Measurements from ENCODE around the gene ACSS2.

The ACSS2 gene

DNA sequence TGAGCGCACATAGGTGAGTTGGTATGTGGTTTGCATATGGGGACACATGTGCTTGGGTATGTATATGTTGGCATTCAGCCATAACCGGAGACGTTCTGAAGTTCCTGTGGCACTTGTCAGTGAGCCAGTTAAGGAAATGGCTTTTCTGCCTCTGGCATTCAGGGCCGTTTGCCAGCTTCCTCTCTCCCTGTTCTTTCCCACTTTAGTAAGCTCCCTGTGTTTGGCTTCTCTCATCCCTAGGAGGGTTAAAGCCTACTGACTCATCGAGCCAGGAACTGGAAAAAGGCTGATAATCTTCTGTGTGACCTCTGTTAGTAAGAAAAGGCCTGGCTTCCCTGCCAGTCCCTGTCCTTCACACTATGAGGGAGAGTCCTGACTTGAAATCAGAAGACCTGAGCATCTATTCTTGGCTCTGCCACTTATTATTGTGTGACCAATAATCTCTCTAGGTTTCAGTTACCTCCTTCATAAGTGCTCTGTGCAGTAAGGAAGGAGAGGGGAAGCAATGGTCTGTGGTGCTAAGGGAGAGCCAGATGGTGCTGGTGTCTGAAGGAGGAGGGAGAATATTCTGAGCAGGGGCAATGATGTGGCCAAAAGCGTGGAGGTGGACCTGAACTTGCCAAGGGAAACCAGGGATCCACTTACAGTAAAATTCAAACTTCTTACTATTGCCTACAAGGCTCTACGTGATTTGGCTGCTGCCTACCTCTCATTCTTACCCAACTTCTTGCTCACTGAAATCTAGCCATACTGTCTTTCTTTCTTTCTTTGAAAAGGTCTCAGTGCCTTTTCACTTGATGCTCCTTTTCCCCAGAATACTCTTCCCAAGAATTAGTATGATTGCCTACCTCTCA, 31.4 kb downstream of the ACSS2 start:
- DNase-seq (ENCODE audit: low spot score) = peak; percentile 95

DNA sequence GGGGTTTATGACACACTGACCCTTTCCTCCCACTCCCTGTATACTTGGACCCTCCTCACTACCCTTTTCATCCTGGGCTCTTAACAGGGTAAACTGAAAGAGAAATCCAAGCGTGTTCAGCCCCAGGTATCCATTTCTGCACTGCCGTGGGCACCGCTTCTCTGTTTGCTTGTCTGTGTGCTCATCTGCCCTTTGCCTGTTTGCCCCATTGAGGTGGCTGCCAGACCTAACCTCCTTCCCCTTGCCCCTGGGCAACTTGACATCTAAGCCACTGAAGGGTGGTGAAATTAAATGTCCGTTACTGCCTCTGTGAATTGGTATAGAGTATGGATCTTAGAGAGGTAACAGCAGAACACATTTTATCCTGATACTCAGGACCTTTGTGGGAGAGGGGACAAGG, 38.7 kb downstream of the ACSS2 start:
- no peak for DNase-seq (ENCODE audit: low spot score)

DNA sequence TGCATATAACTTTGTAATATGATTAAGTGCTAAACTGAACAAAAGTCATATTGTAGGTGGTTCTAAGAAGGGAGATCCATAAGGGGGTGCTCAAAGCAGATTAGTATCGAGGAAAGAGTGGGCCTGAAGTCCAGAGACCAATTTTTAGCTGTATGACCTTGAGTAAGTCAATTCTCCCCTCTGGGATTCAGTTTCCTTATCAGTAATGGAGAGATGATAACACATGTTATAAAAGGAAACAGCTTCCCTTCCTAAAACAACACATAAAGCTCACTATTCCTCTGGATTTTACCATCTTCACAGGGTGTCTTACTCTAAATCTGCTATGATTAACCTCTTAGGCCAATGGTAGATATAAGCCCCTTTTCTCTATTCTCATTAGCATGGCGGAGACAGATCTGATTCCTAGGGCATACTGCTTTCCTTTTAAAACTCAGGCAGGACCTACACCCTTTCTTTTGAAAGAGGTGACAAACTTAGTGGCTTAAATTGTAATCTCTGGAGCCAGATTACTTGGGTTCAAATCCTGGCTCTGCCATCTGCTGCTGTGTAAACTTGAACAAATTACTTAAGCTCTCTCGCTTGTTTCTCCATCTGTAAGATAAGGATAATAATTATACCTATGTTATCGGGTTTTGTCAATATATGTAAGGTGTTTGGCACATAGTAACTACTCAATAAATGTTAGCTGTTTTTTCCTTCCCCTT, 39.5 kb downstream of the ACSS2 start:
- no peak for DNase-seq (ENCODE audit: low spot score)

DNA sequence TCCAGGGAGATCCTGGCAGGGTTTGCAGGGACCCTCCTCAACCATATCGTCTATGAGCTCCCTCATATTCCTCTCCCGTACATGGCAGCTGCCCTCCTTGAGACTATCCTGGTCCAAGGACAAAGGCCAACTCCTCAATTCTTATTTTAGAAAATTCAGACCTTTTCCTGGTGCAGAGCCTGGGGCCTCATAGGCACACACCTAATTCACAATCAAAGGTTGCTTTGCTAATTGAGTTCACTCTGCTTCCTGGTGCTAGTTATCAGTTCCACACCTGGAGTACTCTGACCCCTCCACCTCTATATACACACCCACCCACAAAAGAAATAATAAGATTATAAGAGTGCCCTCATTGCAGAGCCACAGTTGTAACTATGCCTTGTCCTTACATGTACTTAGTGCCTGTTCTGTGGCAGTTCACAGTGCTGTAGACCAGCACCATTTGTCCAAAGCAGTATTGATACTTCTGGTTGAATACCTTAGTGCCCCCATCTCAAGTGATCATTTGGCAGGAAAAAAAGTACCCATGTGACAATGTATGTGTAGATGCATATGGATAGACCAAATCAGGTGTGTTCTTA, 40.5 kb downstream of the ACSS2 start:
- no peak for DNase-seq (ENCODE audit: low spot score)

DNA sequence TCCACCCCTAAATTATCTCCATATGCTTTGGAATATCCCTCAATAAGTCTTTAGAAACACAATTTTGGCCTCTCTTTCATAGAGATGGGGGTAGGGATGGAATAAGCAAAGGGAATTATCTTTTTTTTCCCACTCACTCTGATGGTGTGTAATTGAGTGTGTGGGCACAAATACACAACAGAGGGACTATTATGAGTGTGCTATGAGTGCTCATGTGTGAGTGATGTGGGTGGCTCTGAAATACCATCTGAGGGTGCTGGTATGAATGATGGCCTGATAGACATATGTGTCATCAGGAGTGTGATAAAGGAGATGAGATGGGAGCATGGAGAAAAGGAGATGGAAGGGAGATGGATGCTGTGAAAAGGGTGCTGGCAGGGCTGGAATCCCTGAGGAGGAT, 43.6 kb downstream of the ACSS2 start:
- no peak for DNase-seq (ENCODE audit: low spot score)

DNA sequence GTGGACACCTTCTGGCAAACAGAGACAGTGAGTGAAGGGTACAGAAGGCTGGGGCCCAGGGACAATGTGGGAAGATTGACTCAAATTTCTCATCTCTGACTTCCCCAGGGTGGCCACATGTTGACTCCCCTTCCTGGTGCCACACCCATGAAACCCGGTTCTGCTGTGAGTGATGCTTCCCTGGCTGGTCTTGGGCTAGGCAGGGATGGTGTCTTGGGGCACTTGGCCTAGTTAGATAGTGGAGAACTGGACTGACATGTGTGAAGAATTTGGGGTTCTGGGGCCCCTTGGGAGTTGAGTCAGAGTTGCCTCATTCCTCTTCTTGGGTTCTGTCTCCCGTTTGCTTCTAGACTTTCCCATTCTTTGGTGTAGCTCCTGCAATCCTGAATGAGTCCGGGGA, 45.0 kb downstream of the ACSS2 start:
- peak; percentile 12 for DNase-seq (ENCODE audit: low spot score)

DNA sequence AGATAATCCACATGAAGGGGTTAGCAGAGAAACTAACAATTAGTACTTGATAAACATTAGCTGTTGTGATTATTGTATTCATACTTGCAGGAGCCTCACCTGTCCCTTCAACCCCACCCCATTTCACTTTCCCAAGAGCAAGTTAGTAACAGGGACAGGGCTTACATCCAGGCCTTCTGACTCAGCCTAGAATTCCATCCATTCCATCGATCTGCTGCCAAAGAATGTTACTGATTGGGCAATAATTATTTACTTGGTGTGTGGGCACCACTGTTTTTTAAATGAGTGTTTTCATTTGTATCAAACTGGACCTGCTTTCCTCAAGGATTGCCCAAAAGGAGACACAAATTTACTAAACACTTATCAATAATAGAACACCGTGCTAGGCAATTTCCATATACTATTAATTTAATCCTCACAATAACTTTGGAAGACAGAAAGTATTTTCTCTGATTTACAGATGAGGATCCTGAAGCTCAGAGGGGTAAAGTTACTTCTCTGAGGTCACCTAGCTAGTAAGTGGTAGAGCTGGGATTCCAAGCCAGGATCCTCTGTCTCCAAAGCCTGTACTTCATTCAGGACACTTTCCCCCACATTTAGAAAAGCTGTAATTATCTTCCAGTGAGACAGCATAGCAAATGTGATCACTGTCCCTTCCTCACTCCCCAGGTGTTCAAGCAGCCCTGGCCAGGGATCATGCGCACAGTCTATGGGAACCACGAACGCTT, 46.4 kb downstream of the ACSS2 start:
- DNase-seq (ENCODE audit: low spot score) = peak; percentile 89

DNA sequence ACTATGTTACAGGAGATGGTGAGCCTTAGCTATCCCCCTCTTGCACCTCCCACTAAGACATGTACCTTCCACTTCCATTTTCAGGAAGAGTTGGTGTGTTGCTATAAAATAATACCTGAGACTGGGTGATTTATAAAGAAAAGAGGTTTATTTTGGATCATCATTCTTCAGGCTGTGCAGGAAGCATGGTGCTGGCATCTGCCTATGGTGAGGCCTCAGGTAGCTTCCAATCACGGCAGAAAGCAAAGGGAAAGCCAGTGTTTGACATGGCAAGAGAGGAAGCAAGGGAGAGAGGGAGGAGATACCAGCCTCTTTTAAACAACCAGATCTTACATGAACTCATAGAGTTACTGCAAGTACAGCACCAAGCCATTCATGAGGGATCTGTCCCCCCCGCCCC, 47.0 kb downstream of the ACSS2 start:
- no peak for DNase-seq (ENCODE audit: low spot score)

DNA sequence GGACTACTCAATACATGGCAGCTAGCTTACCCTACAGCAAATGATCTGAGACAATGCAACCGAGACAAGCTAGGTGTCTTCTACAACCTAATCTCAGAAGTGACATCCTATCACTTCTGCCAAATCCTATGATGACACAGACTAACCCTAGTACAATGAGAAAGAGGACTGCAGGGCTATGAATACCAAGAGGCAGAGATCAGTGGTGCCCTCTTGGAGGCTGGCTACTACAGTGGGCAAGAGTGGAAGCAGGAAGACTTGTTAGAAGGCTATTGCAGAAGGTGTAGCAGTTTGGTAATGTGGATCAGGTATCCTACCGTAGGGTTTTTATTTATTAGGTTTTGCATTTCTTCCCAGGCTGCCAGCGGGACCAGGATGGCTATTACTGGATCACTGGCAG, 48.9 kb downstream of the ACSS2 start:
- no peak for DNase-seq (ENCODE audit: low spot score)

DNA sequence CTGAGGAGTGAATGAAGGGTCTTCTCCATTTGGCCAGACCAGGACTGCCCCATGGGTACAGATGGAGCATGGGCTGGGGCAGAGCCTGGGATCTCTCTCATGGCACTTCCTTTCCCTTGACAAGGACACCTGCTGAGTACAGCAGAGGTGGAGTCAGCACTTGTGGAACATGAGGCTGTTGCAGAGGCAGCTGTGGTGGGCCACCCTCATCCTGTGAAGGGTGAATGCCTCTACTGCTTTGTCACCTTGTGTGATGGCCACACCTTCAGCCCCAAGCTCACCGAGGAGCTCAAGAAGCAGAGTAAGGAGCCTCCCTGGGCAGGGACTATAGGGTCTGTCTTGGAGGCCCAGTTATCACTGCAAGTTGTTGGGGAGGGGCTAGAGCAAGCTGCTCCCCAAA, 49.6 kb downstream of the ACSS2 start:
- DNase-seq (ENCODE audit: low spot score) = no peak

DNA sequence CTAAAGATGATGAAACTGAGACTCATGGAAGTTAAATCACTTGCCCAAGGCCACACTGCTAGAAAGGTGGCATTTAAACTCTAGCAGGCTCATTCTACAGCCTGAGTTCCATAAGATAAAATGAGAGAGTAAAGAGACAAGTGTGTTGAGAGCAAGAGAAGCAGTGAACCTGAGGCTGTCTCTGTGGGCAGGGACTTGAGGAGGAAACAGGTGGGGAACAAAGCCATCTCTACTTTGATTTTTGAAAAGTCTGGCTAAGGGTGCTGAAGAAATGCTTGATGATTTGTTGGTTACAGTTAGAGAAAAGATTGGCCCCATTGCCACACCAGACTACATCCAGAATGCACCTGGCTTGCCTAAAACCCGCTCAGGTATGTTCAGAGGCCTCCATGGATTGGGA, 50.2 kb downstream of the ACSS2 start:
- no peak for DNase-seq (ENCODE audit: low spot score)

DNA sequence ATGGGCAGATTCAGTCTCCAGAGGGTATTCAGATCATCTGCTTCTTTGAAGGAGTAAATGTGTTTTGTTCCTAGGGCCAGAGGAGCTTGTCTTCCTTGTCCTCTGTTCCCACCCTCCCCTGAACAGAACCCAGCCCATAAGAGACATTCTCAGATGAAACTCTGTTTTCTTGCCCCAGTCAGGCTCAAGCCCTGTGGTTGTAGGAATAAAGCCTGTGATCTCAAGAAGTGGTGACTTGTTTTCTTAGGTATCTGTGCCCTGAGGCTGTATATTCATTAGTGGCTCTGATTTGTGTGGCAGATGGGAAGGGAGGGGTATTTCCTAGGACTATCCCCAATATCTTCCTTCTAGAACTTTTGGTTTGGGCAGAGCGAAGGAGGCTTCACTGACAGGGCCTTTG, 51.3 kb downstream of the ACSS2 start:
- DNase-seq (ENCODE audit: low spot score) = peak; percentile 19

DNA sequence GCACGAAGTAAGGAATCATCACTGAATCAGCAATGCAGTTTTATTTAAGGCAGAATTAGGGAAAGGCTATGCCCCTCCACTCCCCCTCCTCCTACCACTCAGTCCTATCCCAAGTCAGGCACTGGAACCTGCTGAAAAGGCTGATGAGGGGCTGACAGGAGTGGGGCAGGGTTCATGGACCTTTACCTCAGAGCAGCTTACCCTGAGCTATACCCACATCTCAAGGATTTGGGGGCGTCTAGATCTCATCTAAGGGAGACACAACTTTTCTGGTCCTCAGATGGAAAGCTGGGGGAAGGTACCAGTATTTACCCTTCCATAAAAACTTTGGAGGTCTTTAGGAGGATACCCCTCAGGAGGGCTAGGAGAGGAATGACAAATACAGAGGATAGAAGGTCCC, 52.0 kb downstream of the ACSS2 start:
- DNase-seq (ENCODE audit: low spot score) = no peak

DNA sequence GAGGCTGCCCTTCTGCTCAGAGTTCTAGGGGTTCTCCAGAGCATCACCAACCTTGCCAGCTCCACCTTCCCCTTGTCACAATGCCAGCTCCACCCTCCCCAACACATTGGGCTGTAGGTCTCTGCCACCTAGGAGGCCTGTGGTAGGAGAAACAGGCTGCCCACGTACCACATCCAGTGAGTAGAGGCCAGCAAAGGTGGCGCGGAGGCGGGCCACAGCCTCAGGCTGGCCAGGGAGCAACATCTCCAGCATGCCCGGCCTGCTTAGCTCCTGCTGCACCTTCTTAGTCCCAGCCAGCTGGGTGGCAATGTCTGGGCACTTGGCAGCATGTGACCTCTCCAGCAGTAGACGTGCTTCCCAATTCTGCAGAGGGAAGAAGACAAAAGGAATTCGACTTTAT, 55.4 kb downstream of the ACSS2 start:
- no peak for DNase-seq (ENCODE audit: low spot score)

DNA sequence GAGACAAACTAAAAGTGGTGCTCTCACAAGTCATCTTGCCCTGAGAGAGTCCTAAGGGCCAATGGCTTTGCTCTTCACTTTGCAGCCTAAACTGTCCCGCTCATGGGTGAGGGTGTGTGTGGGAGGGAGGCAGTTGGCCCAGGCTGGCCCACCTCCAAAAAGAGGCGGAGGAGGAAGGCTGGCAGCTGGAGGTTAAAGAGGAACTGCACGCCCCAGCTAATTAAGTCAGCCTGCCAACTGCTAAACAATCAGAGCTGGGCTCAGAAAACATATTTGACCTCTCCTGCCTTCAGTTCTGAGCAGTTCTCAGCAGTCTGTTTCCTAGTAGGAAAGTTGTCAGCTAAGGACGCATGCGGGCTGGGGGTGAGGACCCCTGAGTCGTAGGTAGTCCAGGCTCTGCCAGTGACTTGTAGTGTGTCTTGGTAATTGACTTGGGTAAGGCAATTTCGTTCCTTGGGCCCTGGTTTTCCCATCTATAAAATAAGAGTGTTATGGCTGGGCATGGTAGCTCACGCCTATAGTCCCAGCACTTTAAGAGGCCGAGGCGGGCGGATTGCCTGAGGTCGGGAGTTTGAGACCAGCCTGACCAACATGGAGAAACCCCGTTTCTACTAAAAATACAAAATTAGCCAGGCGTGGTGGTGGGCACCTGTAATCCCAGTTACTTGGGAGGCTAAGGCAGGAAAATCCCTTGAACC, 62.2 kb downstream of the ACSS2 start:
- DNase-seq (ENCODE audit: low spot score) = no peak

DNA sequence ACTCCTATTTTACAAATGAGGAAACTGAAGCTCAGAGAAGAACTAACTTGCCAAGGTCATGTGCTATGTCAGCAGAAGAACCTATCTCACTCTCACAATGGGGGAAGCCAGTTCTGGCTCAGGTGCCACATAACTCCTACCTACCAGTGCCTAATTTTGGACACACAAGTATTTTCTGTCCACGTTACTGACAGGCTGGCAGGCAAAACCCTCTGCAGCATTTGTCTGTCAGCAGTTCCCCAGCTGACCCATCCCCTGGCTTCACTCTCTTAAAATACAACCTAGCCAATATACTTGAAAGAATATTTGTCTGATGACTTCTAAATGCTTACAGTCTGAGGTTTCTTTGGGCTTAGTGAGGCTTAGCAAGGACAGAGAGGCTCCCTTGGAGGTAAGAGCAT, 63.7 kb downstream of the ACSS2 start:
- no peak for DNase-seq (ENCODE audit: low spot score)

DNA sequence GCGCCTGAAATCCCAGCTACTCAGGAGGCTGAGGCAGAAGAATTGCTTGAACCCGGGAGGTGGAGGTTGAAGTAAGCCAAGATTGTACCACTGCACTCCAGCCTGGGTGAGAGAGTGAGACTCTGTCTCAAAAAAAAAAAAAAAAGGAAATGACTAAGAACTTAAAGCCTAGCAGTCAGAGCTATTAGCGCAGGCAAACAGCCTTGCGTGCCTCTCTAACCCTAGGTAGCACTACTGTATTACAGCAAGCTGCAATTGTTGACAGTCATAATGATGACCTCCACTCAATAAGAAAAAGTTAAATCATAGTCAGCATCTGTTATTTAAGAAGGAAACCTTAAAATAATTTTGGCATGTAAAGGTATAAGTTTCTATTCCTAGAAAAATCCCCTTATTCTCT, 64.8 kb downstream of the ACSS2 start:
- no peak for DNase-seq (ENCODE audit: low spot score)

DNA sequence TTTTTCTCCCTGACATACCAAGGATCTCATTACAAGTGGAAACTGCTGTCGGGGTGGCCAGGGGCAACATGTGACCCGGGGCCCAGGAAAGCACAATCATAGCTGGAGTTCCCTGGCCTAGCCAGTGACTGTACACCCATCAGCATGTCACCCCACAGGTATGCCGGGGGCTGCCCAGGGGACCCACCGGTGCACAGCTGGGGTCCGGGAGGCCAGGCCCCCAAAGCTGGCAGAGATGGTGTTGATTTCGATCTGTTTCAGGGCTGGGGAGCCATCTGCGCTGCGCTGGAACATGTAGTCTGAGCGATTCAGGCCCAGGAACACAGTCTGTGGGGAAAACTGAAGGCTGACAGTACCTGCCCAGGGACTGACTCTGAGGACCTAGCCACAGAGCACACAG, 65.9 kb downstream of the ACSS2 start:
- no peak for DNase-seq (ENCODE audit: low spot score)

DNA sequence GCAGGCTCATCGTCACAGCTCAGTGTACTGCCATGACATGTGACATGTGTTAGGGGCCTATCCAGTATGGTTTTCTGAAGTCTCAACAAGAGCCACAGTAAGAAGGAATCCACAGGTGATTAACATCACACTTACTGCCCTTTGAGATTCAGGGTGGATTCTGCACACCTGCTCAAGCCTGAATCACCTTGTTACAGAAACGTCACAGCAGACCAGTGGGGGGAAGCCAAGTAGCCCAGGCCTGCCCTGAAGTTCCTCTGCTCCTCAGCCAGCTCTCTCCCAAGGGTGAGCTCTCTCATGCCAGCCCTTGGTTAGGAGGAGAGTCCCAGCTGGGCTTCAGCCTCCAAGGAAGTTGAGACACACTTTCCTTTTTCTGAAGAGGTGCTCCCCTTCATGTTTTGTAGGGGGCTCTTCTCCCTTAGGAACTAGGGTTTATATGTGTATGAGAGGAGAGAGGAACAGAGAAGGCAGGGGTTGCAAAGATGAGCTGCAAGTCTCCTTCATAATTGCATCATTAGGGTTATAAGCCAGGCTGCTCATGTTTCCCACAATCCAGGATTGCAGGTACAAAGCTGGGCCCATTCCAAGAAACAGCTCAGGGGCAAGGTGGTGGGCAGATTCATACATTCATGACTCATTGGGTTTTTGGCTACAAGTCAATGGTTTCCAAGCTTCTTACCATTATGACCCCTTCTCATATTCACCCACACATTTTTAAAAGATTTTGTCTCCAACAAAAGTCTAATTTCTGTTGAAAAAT, 67.6 kb downstream of the ACSS2 start:
- no peak for DNase-seq (ENCODE audit: low spot score)

DNA sequence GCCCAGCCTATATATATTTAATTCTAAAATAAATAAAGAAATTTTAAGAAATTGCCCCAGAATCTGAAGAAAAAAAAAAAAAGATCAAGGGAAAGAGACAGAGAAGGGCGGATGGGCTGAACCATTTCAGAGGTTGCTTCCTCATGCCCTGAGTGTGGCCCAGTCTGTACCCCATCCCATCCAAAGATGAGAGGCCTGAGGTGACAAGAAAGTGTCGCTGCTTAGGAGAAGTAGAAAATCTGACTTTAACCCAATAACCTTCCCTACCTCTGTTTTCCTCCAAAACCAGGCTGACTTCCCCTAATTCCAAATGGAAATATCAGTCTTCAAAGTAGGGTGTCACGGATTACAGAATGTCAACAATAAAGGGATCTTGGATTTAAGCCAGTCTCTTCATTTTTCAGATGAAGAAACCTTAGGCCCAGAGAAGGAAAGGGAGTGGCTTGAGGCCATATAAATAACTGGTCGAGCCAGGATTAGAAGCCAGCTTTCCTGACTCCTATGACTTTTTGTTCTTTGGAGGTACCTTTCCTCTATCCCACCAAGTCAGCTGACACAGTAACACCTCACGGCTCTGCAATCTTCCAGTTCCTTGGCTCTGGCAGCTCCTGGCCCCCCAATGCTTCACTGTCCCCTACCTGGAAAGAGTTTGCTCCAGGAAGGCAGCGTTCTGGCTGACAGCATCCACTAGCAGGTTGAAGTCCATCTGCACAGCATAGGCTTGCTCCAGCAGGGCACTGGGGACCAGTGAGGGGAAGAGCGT, 69.1 kb downstream of the ACSS2 start:
- DNase-seq (ENCODE audit: low spot score) = no peak

DNA sequence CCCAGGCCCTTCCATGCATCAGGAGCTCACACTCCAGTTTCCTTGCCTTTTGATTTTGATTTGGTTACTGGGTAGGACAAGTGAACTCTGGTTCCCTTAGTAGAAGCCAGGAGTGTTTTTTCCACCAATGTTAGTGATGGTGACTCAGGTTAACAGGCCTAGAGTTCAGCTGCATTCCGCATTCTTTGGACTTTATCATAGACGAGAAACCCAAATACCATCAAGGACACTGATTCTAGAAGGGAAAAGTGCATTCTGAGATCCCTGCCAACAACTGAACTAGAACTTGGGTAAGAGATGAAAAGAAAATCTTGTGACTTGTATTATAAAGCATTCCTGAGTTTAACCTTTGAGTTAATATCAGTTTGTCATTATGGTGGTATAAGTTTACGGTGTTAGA, 70.2 kb downstream of the ACSS2 start:
- DNase-seq (ENCODE audit: low spot score) = no peak

All from AG08395 (cell line).